Measurements from ENCODE around the gene DPYD.

- TF ChIP-seq, protein P1, sequence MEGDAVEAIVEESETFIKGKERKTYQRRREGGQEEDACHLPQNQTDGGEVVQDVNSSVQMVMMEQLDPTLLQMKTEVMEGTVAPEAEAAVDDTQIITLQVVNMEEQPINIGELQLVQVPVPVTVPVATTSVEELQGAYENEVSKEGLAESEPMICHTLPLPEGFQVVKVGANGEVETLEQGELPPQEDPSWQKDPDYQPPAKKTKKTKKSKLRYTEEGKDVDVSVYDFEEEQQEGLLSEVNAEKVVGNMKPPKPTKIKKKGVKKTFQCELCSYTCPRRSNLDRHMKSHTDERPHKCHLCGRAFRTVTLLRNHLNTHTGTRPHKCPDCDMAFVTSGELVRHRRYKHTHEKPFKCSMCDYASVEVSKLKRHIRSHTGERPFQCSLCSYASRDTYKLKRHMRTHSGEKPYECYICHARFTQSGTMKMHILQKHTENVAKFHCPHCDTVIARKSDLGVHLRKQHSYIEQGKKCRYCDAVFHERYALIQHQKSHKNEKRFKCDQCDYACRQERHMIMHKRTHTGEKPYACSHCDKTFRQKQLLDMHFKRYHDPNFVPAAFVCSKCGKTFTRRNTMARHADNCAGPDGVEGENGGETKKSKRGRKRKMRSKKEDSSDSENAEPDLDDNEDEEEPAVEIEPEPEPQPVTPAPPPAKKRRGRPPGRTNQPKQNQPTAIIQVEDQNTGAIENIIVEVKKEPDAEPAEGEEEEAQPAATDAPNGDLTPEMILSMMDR (IDR thresholded peaks at IDR 0.05), result no peak
- TF ChIP-seq POLR2A (IDR thresholded peaks at IDR 0.05), result no peak
These were observed 88.4 kb downstream of the DPYD start for GRCh38 chr1:97832481-97832880.
